K562 (cell line): Measurements from ENCODE around the gene SLC6A4. TPM values are rescaled to one million over a fixed set of nuclear protein-coding genes. Genes with fewer than 3 reads are reported as not detected.

Experiments
- CUX1 ChIP-seq: fragments of 200-800 bp; sonication (Bioruptor generic); IDR thresholded peaks from 2 replicates; pipeline ENCODE4 v1.6.1; 2016; ENCODE audit warnings: missing genetic modification characterization, missing compliant biosample characterization
- ELF2 ChIP-seq: fragments of 250-450 bp; sonication (Bioruptor Pico); IDR thresholded peaks from 2 replicates; pipeline ENCODE4 v1.5.0; 2021; ENCODE audit warnings: mild to moderate bottlenecking
- LEF1 ChIP-seq: fragments of 450-650 bp; IDR thresholded peaks from 2 replicates; pipeline ENCODE4 v1.6.1; 2016; ENCODE audit warnings: mild to moderate bottlenecking
- MECOM ChIP-seq: fragments of 250-450 bp; sonication (Bioruptor Pico); IDR thresholded peaks from 2 replicates; pipeline ENCODE4 v1.8.0; 2022; ENCODE audit warnings: inconsistent platforms
- NR3C1 ChIP-seq: sonication (generic); formaldehyde crosslinking; IDR thresholded peaks from 2 replicates; pipeline ENCODE4 v1.8.1; 2022; ENCODE audit warnings: missing genetic modification reagents
- ZKSCAN3 ChIP-seq: fragments of 250-450 bp; sonication (Bioruptor Pico); IDR thresholded peaks from 2 replicates; pipeline ENCODE4 v1.4.0; 2020
- polyA plus RNA-seq, 8 experiments: library from polyadenylated mRNA; depleted of rRNA in 4 of 8; stranded (reverse) in 5 of 8; unstranded in 3 of 8; fragments of >200 nt; fragmentation: Nextera tagmentation in 2 of 8; fragmentation: Illumina TruSeq in 1 of 8; extraction: Ambion mirVana in 2 of 8; extraction: Trizol in 1 of 8; gene quantifications; 2 replicates each; pipeline versions ENCODE4 v1.2.1 to v1.2.3, GENCODE V29; 2011 to 2014; ENCODE audit warnings: inconsistent platforms in 1 of 8, missing spikeins in 1 of 8
- total RNA-seq, 7 experiments: library from RNA; depleted of rRNA in 6 of 7; stranded (reverse); fragments of >200 nt in 6 of 7; fragmentation: Illumina TruSeq in 2 of 7; extraction: Trizol in 2 of 7; gene quantifications; 2 replicates each; pipeline versions ENCODE4 v1.2.1 to v1.2.3, GENCODE V29; 2011 to 2021; ENCODE audit warnings: low replicate concordance in 1 of 7

Gene SLC6A4
- total and polyA plus RNA-seq, 9 of the 15 experiments (the other 6 are each of a cell fraction or from before 2014, with no cell fraction given) = 0.05 to 0.09 (median 0.07) TPM; not detected in 6

GRCh38 chr17:30161601-30162000, 73.9 kb downstream of the SLC6A4 start (continued):
- TF ChIP-seq CUX1 (CRISPR knock-in tag) = no peak
- TF ChIP-seq LEF1 = no peak
- no peak for TF ChIP-seq MECOM
- no peak for TF ChIP-seq ZKSCAN3 (CRISPR knock-in tag)
- TF ChIP-seq NR3C1 (CRISPR knock-in tag) = no peak
- TF ChIP-seq ELF2 = no peak
